K562 (cell line): ENCODE results near the gene ELF2. TPM values are rescaled to one million over a fixed set of nuclear protein-coding genes. Genes with fewer than 3 reads are reported as not detected.
A peak's percentile ranks its signal among the peaks of the same experiment; 100 is the strongest.

Experiments used
- ADNP ChIP-seq: fragments of 200-800 bp; sonication (Bioruptor generic); IDR thresholded peaks from 2 replicates; pipeline ENCODE4 v1.6.1; 2016; ENCODE audit warnings: missing genetic modification characterization, missing compliant biosample characterization
- AFF1 ChIP-seq, 2 experiments: fragments of 450-650 bp; IDR thresholded peaks; 2 replicates each; pipeline ENCODE4 v1.6.1; 2018; ENCODE audit warnings: mild to moderate bottlenecking in 2 of 2, low read depth in 1 of 2; ENCODE audit not compliant: partially characterized antibody in 2 of 2
- ATF7 ChIP-seq: fragments of 450-650 bp; IDR thresholded peaks from 2 replicates; pipeline ENCODE4 v1.7.1; 2014; ENCODE audit warnings: mild to moderate bottlenecking, moderate library complexity
- CBX3 ChIP-seq, 2 experiments: IDR thresholded peaks; 1 replicate in 1 of 2; 2 replicates in 1 of 2; pipeline ENCODE4 v1.6.1; 2012; ENCODE audit warnings: inconsistent platforms in 2 of 2, low read length in 2 of 2, borderline replicate concordance in 1 of 2, control low read depth in 1 of 2
- CREB1 ChIP-seq, 2 experiments: sonication (generic) in 1 of 2; formaldehyde crosslinking in 1 of 2; IDR thresholded peaks; 2 replicates each; pipeline versions ENCODE4 v1.6.1 to v1.8.0; 2012 to 2022; ENCODE audit warnings: inconsistent platforms in 1 of 2, mild to moderate bottlenecking in 1 of 2, missing genetic modification reagents in 1 of 2, moderate library complexity in 1 of 2
- EGR1 ChIP-seq: fragments of 450-650 bp; conservative IDR thresholded peaks from 2 replicates; pipeline ENCODE4 v1.6.1; 2017; ENCODE audit warnings: mild to moderate bottlenecking
- EP300 ChIP-seq: IDR thresholded peaks from 2 replicates; pipeline ENCODE4 v1.6.1; 2012; ENCODE audit warnings: low read length, improper control_type of control experiment
- FOXK2 ChIP-seq, 2 experiments: fragments of 450-650 bp; IDR thresholded peaks in 1 of 2; conservative IDR thresholded peaks in 1 of 2; 2 replicates each; pipeline ENCODE4 v1.6.1; 2016; ENCODE audit warnings: low read depth in 2 of 2, mild to moderate bottlenecking in 1 of 2
- MTA1 ChIP-seq: fragments of 450-650 bp; IDR thresholded peaks from 2 replicates; pipeline ENCODE4 v1.6.1; 2017; ENCODE audit warnings: borderline replicate concordance
- NBN ChIP-seq: fragments of 450-650 bp; IDR thresholded peaks from 2 replicates; pipeline ENCODE4 v1.6.1; 2016; ENCODE audit warnings: low read depth, mild to moderate bottlenecking
- POLR2AphosphoS5 ChIP-seq: IDR thresholded peaks from 2 replicates; pipeline ENCODE4 v1.6.1; 2011; ENCODE audit warnings: mild to moderate bottlenecking, low read depth, low read length, moderate library complexity; ENCODE audit not compliant: control insufficient read depth, insufficient read depth
- POLR2H ChIP-seq: IDR thresholded peaks from 2 replicates; pipeline ENCODE4 v1.6.1; 2016; ENCODE audit warnings: missing genetic modification characterization, low read depth, mild to moderate bottlenecking, control low read depth, missing compliant biosample characterization, moderate library complexity
- RBBP5 ChIP-seq: fragments of 200-600 bp; sonication (generic); IDR thresholded peaks from 2 replicates; pipeline ENCODE4 v1.6.1; 2012; ENCODE audit warnings: borderline replicate concordance, mild to moderate bottlenecking, low read length, control low read depth, inconsistent platforms; ENCODE audit not compliant: insufficient read depth, poor library complexity, severe bottlenecking
- SOX6 ChIP-seq: fragments of 450-650 bp; IDR thresholded peaks from 2 replicates; pipeline ENCODE4 v1.6.1; 2014; ENCODE audit warnings: mild to moderate bottlenecking
- TARDBP ChIP-seq: fragments of 450-650 bp; IDR thresholded peaks from 2 replicates; pipeline ENCODE4 v1.6.1; 2016
- ZNF263 ChIP-seq: sonication (generic); formaldehyde crosslinking; IDR thresholded peaks from 2 replicates; pipeline ENCODE4 v1.8.0; 2022; ENCODE audit warnings: mild to moderate bottlenecking, missing genetic modification reagents, borderline replicate concordance
- ZNF644 ChIP-seq: fragments of 200-800 bp; sonication (Bioruptor generic); IDR thresholded peaks from 2 replicates; pipeline ENCODE4 v1.6.1; 2016; ENCODE audit warnings: low read depth, missing genetic modification characterization, missing compliant biosample characterization
- polyA plus RNA-seq, 8 experiments: library from polyadenylated mRNA; depleted of rRNA in 4 of 8; stranded (reverse) in 5 of 8; unstranded in 3 of 8; fragments of >200 nt; fragmentation: Nextera tagmentation in 2 of 8; fragmentation: Illumina TruSeq in 1 of 8; extraction: Ambion mirVana in 2 of 8; extraction: Trizol in 1 of 8; gene quantifications; 2 replicates each; pipeline versions ENCODE4 v1.2.1 to v1.2.3, GENCODE V29; 2011 to 2014; ENCODE audit warnings: inconsistent platforms in 1 of 8, missing spikeins in 1 of 8
- total RNA-seq, 7 experiments: library from RNA; depleted of rRNA in 6 of 7; stranded (reverse); fragments of >200 nt in 6 of 7; fragmentation: Illumina TruSeq in 2 of 7; extraction: Trizol in 2 of 7; gene quantifications; 2 replicates each; pipeline versions ENCODE4 v1.2.1 to v1.2.3, GENCODE V29; 2011 to 2021; ENCODE audit warnings: low replicate concordance in 1 of 7
- TF ChIP-seq, protein P1 (sequence below): sonication (generic); formaldehyde crosslinking; IDR thresholded peaks from 2 replicates; pipeline ENCODE4 v1.8.1; 2023; ENCODE audit warnings: missing genetic modification reagents, mild to moderate bottlenecking, borderline replicate concordance

The ELF2 gene
- total and polyA plus RNA-seq, 9 of the 15 experiments (the other 6 are each of a cell fraction or from before 2014, with no cell fraction given) = 9.4 to 58.7 (median 41.6) TPM

DNA sequence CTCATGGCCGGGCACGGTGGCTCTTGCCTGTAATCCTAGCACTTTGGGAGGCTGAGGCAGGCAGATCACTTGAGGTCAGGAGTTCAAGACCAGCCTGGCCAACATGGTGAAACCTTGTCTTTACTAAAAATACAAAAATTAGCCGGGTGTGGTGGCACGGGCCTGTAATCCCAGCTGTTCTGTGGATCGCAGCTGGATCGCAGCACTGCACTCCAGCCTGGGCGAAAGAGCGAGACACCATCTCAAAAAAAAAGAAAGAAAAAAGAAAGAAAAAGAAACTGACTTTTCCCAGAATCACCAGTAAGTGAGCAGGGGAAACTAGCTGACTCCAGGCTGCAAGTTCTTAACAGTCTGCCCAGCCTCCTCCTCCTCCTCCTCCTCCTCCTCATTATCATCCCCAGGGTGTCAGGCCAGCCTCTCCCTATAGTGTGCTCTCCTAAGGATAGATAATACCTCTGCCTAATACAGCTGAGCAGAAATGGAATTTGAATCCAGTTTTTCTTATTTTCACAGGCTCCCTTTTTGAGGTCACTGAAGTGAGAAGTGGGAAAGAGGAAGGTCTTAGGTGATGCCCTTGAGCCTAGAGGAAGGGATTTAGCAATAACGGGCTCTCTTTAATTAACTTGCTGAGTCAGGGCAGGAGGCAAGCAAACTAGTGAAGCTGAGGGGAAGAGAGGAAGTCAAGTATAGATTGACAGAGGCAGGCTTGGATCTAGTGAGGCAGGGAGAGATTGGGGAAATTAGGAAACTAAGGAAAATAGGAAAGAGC lies 11.8 kb upstream of the ELF2 start (continued):
- TF ChIP-seq ADNP (tag) (peak; percentile 43; the same call in 1 of the 2 replicates), MTA1 (peak; percentile 58; the same call in 1 of the 2 replicates), EP300 (peak; percentile 41), ATF7 (peak; percentile 44; the same call in 1 of the 2 replicates), FOXK2 (conservative IDR thresholded peaks at IDR 0.05 in 1 of 2, IDR thresholded peaks at IDR 0.05 in 1 of 2; ENCODE audit: low read depth in 2 of 2) (peak in 1 of 2 experiments; percentile 54; a peak in 1 of 4 replicates), RBBP5 (peak; percentile 31), TARDBP (no peak), CREB1 (IDR thresholded peaks at IDR 0.05) (no peak), CREB1 (CRISPR knock-in tag; IDR thresholded peaks at IDR 0.05) (no peak), ZNF644 (peak; percentile 37; the same call in 1 of the 2 replicates), AFF1 (IDR thresholded peaks at IDR 0.05; ENCODE audit: low read depth in 1 of 2, partially characterized antibody in 2 of 2) (peak in 1 of 2 experiments; percentile 49), POLR2AphosphoS5 (peak; percentile 49; the same call in 1 of the 2 replicates), POLR2H (tag) (no peak), SOX6 (0 out of 2 replicates have a peak, but pooled peaks have one; percentile 9), EGR1 (peak; percentile 90), ZNF263 (CRISPR knock-in tag) (peak; percentile 96), CBX3 (IDR thresholded peaks at IDR 0.05; ENCODE audit: borderline replicate concordance in 1 of 2, low read length in 2 of 2) (0 out of 3 replicates have a peak, but pooled peaks of 1 of the 2 experiments have one; percentile 15), NBN (0 out of 2 replicates have a peak, but pooled peaks have one; percentile 53)
- TF ChIP-seq, protein P1, sequence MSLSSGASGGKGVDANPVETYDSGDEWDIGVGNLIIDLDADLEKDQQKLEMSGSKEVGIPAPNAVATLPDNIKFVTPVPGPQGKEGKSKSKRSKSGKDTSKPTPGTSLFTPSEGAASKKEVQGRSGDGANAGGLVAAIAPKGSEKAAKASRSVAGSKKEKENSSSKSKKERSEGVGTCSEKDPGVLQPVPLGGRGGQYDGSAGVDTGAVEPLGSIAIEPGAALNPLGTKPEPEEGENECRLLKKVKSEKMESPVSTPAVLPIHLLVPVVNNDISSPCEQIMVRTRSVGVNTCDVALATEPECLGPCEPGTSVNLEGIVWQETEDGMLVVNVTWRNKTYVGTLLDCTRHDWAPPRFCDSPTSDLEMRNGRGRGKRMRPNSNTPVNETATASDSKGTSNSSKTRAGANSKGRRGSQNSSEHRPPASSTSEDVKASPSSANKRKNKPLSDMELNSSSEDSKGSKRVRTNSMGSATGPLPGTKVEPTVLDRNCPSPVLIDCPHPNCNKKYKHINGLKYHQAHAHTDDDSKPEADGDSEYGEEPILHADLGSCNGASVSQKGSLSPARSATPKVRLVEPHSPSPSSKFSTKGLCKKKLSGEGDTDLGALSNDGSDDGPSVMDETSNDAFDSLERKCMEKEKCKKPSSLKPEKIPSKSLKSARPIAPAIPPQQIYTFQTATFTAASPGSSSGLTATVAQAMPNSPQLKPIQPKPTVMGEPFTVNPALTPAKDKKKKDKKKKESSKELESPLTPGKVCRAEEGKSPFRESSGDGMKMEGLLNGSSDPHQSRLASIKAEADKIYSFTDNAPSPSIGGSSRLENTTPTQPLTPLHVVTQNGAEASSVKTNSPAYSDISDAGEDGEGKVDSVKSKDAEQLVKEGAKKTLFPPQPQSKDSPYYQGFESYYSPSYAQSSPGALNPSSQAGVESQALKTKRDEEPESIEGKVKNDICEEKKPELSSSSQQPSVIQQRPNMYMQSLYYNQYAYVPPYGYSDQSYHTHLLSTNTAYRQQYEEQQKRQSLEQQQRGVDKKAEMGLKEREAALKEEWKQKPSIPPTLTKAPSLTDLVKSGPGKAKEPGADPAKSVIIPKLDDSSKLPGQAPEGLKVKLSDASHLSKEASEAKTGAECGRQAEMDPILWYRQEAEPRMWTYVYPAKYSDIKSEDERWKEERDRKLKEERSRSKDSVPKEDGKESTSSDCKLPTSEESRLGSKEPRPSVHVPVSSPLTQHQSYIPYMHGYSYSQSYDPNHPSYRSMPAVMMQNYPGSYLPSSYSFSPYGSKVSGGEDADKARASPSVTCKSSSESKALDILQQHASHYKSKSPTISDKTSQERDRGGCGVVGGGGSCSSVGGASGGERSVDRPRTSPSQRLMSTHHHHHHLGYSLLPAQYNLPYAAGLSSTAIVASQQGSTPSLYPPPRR (CRISPR knock-in tag) = no peak
